ENCODE results near the gene ZNF471.

The ZNF471 gene

DNA sequence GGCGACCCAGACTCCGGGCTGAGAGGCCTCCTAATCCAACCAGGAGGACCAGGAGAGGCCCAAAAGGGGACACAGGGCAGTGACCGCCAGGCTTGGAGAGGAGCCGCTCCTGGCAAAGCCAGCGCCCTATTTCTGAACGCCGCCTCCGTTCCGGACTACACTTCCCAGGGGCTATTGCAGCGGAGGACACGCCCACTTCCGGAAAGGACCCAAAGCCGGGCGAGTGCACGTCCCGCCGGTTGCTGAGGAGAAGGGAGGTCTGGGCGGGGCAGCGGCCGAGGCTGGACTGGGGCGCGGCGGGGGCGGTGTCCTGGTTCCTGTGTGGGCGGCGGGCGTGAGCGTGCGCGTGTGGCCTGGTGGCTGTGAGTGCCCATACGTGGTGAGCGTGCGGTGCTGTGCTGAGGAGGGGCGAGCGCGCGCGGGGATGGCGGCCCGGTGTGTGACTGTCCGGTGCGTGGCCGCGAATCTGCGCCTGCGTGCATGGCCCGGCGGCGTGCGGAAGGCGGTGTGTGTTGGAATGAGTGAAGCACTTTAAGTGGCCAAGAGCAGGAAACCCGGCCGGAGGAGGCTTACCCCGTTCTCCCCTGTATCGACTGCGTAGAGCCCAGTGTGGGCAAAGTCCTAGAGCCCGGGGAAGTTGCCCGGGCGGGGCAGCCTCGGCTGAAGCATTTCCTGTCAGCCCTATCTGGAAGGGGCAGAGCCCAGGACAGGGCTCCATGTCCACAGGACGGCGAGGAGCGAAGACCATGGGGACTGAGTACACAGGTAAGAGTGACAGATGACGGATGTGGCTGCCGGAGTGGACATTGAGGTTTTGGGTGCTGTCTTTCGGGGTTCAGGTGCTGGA, 59.8 kb downstream of the ZNF471 start, which contains the start of gene ZNF470:
Gene ZNF470, plus strand, starts transcription at position 195 of the 847 bp plus-strand sequence. CDS start 2,844 bp downstream, outside the sequence.
- peak; percentile 88 for DNase-seq (ENCODE audit: low read depth)

DNA sequence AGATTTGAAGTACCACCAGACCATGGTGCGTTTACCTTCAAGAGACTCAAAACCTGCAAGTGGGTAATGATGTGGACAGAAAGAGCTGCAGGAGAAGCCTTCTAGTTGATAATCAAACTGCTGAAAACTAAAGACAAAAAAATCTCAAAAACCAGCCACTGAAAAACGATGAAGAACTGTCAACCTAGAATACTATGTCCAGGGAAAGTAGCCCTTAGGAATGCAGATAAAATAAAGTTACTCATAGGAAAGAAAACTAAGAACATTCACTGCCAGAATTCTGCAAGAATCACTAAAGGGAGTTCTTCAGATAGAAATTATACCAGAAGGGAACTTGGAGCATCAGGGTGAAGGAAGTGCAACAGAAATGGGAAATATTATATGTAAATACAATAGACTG, 64.9 kb downstream of the ZNF471 start:
- TF ChIP-seq, protein P1, sequence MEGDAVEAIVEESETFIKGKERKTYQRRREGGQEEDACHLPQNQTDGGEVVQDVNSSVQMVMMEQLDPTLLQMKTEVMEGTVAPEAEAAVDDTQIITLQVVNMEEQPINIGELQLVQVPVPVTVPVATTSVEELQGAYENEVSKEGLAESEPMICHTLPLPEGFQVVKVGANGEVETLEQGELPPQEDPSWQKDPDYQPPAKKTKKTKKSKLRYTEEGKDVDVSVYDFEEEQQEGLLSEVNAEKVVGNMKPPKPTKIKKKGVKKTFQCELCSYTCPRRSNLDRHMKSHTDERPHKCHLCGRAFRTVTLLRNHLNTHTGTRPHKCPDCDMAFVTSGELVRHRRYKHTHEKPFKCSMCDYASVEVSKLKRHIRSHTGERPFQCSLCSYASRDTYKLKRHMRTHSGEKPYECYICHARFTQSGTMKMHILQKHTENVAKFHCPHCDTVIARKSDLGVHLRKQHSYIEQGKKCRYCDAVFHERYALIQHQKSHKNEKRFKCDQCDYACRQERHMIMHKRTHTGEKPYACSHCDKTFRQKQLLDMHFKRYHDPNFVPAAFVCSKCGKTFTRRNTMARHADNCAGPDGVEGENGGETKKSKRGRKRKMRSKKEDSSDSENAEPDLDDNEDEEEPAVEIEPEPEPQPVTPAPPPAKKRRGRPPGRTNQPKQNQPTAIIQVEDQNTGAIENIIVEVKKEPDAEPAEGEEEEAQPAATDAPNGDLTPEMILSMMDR (conservative IDR thresholded peaks at IDR 0.05; ENCODE audit: control insufficient read depth, insufficient read depth, low read depth, low read length), result no peak
- no peak overlapping the region for H3K4me3 ChIP-seq (ENCODE audit: control insufficient read depth, low read depth, low read length)
- DNase-seq (ENCODE audit: low read depth), result no peak

More for the DNA sequence above, 59.8 kb downstream of the ZNF471 start, which contains the start of gene ZNF470:
- TF ChIP-seq, protein P1 (conservative IDR thresholded peaks at IDR 0.05; ENCODE audit: control insufficient read depth, insufficient read depth, low read depth, low read length), result no peak
- H3K4me3 ChIP-seq (ENCODE audit: control insufficient read depth, low read depth, low read length), result peak within 1 kb of the TSS; percentile 95

DNA sequence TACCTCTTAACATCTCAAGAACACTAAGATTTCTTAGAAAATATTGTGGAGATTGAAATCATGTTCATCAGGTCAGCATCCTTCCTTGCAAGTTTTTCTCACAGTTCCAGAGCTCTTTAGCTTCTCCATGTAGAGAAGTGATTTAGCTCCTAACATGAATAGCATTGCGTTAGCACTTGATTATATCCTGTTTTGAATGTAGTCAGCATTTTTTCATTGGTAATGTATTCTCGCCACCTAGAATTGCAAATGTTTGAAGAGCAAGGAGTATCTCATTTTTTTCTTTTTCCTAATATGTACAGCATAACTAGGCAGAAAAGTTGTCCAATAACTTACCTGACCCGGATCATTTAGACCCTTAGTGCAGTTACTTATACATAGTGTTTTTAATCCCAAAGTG, 66.3 kb downstream of the ZNF471 start:
- DNase-seq (ENCODE audit: low read depth), result no peak
- no peak overlapping the region for H3K4me3 ChIP-seq (ENCODE audit: control insufficient read depth, low read depth, low read length)
- TF ChIP-seq, protein P1 (conservative IDR thresholded peaks at IDR 0.05; ENCODE audit: control insufficient read depth, insufficient read depth, low read depth, low read length), result no peak

DNA sequence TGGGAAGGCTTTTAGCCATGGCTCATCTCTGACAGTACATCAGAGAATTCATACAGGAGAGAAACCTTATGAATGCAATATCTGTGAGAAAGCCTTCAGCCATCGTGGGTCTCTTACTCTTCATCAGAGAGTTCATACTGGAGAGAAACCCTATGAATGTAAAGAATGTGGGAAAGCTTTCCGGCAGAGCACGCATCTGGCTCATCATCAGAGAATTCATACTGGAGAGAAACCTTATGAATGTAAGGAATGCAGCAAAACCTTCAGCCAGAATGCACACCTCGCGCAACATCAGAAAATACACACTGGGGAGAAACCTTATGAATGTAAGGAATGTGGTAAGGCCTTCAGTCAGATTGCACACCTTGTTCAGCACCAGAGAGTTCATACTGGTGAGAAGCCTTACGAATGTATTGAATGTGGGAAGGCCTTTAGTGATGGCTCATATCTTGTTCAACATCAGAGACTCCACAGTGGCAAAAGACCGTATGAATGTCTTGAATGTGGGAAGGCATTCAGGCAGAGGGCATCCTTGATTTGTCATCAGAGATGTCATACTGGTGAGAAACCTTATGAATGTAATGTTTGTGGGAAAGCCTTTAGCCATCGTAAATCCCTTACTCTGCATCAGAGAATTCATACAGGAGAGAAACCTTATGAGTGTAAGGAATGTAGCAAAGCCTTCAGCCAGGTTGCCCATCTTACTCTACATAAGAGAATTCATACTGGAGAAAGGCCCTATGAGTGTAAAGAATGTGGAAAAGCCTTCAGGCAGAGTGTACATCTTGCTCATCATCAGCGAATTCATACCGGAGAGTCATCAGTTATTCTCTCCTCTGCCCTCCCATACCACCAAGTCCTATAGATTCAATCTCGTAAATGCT, 70.3 kb downstream of the ZNF471 start:
- TF ChIP-seq, protein P1 (conservative IDR thresholded peaks at IDR 0.05; ENCODE audit: control insufficient read depth, insufficient read depth, low read depth, low read length), result no peak
- H3K4me3 ChIP-seq (ENCODE audit: control insufficient read depth, low read depth, low read length), result no peak overlapping the region
- DNase-seq (ENCODE audit: low read depth), result no peak
